Measurements from ENCODE around the gene SOS2.

GRCh38 chr14:50127802-50128201 lies 103.6 kb downstream of the SOS2 start:
- no peak for TF ChIP-seq CTCF (IDR thresholded peaks at IDR 0.05)
- TF ChIP-seq ZFX (IDR thresholded peaks at IDR 0.05; ENCODE audit: borderline replicate concordance): no peak
